NCI-H1092 (cell line): ENCODE results near the gene F12.
A peak's percentile ranks its signal among the peaks of the same experiment; 100 is the strongest.

Experiments used
- DNase-seq: peaks from one replicate; lab custom pipeline; 2025; lab: John Stamatoyannopoulos, UW

The F12 gene

DNA sequence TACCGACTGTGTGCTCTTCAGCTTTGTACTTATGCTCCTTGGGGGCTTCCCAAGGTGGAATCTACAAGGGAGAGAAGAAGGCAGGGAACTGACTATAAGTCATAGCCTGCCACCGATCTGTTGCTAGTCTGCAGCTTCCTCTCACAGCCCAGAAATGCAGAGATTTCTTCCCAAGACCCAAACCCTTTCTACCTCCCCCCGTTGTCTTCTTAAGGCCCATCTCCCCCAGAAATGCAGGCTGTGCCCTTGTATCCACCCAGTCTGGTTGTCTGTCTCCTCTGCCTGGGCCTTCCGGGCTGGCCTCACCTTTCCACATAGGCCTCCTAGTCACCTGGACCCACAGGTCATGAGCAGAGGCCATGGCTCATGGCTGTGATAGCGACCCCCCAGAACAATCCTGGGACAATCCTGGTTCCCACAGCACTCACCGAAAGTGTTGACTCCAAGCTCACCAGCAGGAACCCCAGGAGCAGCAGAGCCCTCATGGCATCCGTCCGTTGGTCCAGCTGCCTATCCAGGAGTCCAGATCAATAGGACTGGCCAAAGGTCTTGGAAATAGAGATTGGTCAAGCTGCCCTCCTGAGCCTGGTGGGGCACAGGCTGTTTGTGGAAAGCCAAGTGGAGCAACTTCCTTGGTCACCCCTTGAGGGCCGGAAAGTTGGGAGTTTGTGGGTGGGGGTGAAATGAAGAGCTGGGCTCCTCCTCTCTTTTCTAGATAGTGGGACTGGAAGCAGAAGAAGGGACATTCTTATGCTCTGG is at the start of gene F12:
F12 (minus strand) TSS at position 522 of the 759 bp plus-strand sequence; CDS start at position 485, 37 bp downstream.
- DNase-seq = no peak

GRCh38 chr5:177458912-177459350 is 49.6 kb upstream of the F12 start:
- DNase-seq = no peak

DNA sequence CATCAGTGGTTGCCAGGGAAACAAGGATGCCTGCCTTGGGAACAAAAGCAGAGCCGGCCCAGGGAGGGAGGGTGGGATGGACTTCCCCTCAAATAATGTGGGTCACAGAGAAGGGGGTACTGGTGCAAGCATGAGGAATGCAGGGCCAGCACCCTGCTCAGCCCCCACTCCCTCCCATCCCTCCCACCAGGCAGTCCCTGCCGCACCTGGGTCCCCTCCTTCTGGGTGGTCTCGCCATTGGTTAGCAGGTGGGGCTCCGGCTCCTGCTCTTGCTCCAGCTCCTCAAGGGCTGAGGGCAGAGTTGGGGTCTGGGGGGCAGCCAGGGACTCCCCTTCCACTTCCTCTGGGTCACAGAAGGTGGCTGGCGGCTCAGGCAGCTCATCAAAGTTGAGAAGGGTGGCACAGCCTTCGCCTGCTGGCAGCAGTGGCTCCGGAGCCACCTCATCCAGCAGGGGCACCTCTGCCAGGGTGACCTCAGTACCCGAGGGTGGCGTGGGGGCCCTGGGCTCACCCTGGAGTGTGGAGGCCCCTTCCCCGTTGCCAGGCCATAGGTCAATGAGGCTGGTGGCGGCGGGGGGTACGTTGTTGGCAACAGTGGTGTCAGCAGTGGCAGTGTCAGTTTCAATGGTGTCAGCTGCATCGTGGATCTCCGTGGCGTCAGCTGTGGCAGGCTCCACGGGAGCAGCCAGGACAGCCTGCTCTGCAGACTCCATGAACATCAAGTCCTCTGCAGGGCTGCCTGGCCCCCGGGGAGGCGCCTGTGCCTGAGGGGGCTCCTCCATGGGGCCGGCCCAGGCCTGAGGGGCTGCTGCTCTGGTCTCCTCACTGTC is 48.7 kb upstream of the F12 start:
- DNase-seq = no peak

- peak; percentile 56 for DNase-seq
These were observed 47.9 kb upstream of the F12 start for GRCh38 chr5:177456976-177457851.

DNA sequence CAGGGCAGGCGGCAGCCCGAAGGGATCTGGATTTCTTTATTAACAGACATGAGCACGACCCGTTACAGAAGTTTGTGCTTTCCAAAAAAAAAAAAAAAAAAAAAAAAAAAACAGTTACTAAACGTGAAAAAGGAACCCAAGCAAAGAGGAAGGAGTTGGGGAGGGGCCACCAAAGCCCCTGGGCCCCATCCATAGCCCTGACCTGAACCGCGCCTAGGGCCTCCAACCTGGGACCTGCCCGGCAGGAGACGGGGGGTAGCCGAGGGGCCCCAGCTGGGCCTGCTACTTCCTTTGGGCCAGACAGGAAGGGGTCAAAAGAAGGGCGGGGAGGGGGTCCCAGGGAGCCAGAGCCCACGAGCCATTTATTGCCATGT is 47.2 kb upstream of the F12 start:
- no peak for DNase-seq

DNA sequence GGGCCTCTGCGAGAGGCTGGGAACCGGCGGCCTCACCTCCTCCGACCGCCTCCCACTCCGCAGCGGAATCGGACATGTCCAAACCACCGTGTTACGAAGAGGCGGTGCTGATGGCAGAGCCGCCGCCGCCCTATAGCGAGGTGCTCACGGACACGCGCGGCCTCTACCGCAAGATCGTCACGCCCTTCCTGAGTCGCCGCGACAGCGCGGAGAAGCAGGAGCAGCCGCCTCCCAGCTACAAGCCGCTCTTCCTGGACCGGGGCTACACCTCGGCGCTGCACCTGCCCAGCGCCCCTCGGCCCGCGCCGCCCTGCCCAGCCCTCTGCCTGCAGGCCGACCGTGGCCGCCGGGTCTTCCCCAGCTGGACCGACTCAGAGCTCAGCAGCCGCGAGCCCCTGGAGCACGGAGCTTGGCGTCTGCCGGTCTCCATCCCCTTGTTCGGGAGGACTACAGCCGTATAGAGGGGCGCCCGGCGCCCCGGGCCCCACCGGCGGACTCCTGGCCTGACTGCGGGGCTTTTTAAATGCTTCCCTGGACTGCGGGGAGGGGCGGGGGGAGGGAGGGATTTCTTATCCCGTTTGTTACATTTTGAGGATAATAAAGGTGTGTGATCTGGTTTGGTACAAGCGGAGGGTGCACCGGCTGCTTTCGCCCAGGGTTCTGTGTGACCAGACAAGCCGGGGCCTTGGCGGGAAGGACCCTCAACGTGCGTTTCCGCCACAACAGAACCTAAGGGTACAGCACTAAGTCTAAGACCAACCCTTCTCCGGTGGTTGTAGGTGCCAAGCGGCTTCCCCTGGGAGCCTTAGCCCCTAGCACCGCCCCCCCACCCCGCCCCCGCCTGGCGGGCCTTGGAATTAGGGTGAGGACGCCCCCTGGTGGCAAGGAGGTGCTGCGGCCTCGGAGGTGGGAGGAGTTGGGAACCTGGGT is 46.6 kb upstream of the F12 start:
- peak; percentile 82 for DNase-seq

GRCh38 chr5:177455036-177455660 is 45.8 kb upstream of the F12 start:
- DNase-seq = peak; percentile 69

DNA sequence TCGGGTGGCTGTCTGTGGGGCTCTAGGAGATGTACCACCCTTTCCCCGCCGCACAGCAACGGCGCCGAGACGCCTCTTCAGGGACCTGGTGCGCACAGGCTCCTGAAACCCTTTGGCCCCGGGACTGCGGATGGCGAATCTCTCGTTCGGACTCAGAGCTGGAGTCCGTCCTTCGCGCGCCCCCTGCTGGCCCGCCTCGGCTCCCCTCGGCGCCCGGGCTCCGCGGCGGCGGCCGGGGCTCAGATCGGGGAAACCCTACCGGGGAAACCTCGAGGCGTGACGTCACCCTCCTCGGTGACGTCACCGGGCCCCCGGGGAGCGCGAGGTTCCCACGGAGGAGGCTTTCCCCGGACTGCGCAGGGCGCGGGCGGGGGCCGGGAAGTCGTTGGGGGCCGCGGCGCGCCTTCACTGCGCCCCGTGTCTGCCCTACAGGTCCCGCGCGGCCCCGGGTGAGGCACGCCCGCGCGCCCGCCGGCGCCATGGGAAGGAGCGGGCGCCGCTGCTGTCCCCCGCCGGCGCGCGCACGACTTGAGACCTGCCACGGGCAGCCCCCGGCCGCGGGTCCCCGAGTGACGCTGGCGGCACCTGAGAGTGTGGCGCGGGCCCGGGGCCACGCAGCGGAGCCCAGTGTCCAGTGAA is 45.2 kb upstream of the F12 start:
- DNase-seq = peak; percentile 74

GRCh38 chr5:177453852-177454396 is 44.6 kb upstream of the F12 start:
- DNase-seq = no peak

DNA sequence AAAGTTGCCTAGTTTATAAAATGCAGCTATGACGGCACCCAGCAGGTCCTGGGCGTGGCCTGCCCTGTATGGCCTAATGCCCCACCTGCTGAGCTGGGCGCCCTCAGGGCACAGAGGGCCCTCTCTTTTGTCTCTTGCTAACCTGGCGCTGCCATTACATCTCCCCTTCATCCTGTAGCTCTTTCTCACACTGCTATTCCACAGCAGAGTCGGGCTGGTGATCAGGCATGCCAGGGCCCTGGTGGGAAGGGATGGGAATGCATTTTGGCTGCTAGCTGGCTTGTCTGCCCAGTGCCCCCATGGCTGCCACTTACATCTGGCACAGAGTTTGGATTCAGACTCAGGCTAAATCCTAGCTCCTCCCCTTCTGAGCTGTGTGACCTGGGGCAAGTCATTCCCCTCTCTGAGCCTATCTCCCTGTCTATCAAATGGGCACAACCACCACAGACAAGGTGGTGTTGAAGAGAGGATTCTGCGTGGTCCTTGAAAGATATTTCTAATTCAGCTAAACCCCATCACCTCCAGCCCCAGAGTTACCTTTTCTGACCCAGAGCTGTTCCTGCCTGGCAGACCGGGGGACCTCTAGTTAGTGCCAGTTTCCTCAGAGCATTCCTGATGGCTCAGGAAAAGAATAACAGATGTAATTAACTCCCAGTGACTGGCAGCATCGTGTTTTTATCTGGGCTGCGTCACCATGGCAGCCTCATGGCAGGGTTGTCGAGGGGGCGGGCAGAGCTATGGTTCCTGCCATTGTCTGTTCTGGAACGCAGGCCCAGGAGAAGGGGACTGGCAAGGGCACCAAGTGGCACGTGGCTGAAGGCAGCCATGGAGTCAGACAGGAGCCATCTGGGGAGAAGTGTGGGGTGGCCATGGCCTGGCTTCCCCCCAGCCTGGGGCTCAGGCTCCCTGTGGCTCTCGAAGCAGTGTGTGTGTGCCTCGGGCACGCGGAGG is 43.6 kb upstream of the F12 start:
- DNase-seq = no peak

DNA sequence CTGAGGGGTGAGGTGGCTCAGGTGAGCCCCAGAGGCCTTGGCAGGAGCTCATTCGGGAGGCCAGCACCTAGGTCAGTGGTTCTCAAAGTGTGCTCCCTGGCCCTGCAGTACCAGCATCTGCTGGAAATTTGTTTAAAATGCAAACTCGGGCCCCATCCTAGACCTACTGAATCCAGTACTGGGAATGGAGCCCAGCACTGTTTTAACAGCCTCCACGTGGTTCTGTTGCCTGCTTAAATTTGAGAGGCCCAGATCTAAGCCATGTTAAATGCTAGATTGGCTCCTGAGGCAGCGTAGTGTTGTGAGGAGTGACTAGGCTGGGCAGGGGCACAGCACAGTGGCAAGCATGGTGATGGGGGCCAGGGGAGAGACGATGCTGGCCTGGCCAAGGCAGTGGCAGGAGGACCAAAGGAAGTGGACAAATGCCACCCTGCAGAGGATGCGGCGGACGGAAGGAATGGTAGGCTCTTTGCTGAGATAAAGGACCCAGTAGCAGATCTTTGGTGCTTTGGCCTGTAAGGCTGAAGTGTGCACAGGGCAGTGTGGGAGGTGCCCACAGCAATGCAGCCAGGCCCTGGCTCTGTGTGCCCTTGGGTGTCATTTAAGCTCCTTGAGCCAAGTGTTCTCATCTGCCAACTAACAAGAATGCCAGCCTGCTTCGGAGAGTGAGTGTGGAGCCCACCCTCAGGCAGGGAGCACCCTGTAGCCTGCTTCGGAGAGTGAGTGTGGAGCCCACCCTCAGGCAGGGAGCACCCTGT is 41.5 kb upstream of the F12 start:
- DNase-seq = no peak

GRCh38 chr5:177449140-177450061 is 40.0 kb upstream of the F12 start:
- no peak for DNase-seq

DNA sequence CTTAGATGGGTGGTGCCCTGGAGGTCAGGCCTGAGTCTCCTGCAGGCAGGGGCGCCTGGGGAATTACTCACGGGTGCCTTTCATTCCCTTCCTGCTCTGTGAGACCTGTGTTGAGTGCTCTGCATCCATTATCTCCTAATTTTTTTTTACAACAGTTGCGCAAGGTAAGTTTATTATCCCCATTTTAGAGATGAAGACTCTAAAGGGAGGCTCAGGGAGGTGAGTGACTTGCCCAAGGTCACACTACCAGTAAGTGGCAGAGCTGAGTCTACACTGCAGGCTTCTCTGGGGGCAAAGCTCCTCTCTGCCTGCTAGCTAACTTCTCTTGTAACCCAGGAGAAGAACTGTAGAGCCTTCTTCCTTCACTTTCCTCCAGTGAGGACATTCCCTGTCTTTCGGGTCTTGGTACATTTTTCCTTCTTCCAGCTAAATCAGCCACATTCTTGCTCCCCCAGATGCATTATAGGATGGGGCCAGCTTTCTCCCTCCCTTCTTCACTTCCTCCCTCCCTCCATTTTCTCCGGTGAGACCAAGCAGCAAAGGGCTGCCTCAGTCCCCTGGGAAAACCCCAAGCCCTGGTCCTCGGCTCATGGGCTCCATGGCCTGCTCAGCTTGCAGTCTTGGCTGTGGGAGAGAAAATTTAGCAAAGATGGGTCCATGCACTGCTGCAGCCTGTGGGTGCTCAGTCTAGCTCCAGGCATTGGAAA is 39.0 kb upstream of the F12 start:
- no peak for DNase-seq

GRCh38 chr5:177447611-177448243 is 38.4 kb upstream of the F12 start:
- DNase-seq = peak; percentile 35

GRCh38 chr5:177447066-177447610 is 37.8 kb upstream of the F12 start:
- DNase-seq = peak; percentile 52
